SK-N-SH (cell line): ENCODE data around the gene DYNLRB1. TPM values are rescaled to one million over a fixed set of nuclear protein-coding genes. Genes with fewer than 3 reads are reported as not detected.

ENCODE experiments used
- CTCF ChIA-PET: fragments of 300-600, 350-600 bp; formaldehyde crosslinking; extraction: SDS; loops from one replicate; lab custom pipeline; 2021; lab: Yijun Ruan, JAX
- POLR2A ChIA-PET: fragments of 350-600 bp; sonication (Branson Sonifier 250); formaldehyde crosslinking; extraction: SDS; loops from one replicate; lab custom pipeline; 2020; ENCODE audit warnings: antibody characterized with exemption, inconsistent platforms; lab: Yijun Ruan, JAX
- DNase-seq: peaks from one replicate; pipeline ENCODE4 v3.0.0; 2012
- H2AFZ ChIP-seq: fragments of 200-600 bp; sonication (generic); 2 replicates; pipeline ENCODE4 v1.8.1; 2016; ENCODE audit warnings: antibody characterized with exemption, mild to moderate bottlenecking, low read depth
- H3F3A ChIP-seq: fragments of 200-600 bp; sonication (generic); replicated peaks from 2 replicates; pipeline ENCODE3; 2016; ENCODE audit warnings: antibody characterized with exemption, mild to moderate bottlenecking; ENCODE audit not compliant: insufficient read depth
- H3K27ac ChIP-seq, 2 experiments: fragments of 200-500 bp in 1 of 2; fragments of 200-600 bp in 1 of 2; sonication (Bioruptor generic) in 1 of 2; sonication (generic), shearing (Covaris generic) in 1 of 2; 2 replicates each; pipeline versions ENCODE4 v1.5.1 to v1.6.1; 2014 to 2016; ENCODE audit warnings: low read depth in 2 of 2, inconsistent platforms in 1 of 2, low read length in 1 of 2, mild to moderate bottlenecking in 1 of 2, mixed read lengths in 1 of 2
- H3K27me3 ChIP-seq: fragments of 200-600 bp; sonication (generic), shearing (Covaris generic); 2 replicates; pipeline ENCODE4 v1.6.1; 2016; ENCODE audit warnings: mixed run types; ENCODE audit not compliant: insufficient read depth
- H3K36me3 ChIP-seq, 2 experiments: fragments of 200-500 bp in 1 of 2; fragments of 200-600 bp in 1 of 2; sonication (Bioruptor generic) in 1 of 2; sonication (generic) in 1 of 2; replicated peaks in 1 of 2; 2 replicates each; pipeline versions ENCODE3 to v1.5.1; 2014 to 2016; ENCODE audit warnings: low read length in 1 of 2, mild to moderate bottlenecking in 1 of 2; ENCODE audit not compliant: insufficient read depth in 2 of 2, control insufficient read depth in 1 of 2
- H3K4me1 ChIP-seq, 2 experiments: fragments of 200-500 bp in 1 of 2; fragments of 200-600 bp in 1 of 2; sonication (Bioruptor generic) in 1 of 2; sonication (generic), shearing (Covaris generic) in 1 of 2; 2 replicates each; pipeline versions ENCODE4 v1.5.1 to v1.6.1; 2014 to 2016; ENCODE audit warnings: low read depth in 1 of 2, low read length in 1 of 2, mixed run types in 1 of 2; ENCODE audit not compliant: insufficient read depth in 2 of 2, control insufficient read depth in 1 of 2
- H3K4me2 ChIP-seq: fragments of 200-600 bp; sonication (generic), shearing (Covaris generic); 2 replicates; pipeline ENCODE4 v1.6.1; 2017; ENCODE audit warnings: mixed run types
- H3K4me3 ChIP-seq, 2 experiments: fragments of 200-500 bp in 1 of 2; fragments of 200-600 bp in 1 of 2; sonication (Bioruptor generic) in 1 of 2; sonication (generic), shearing (Covaris generic) in 1 of 2; 2 replicates each; pipeline versions ENCODE4 v1.5.1 to v1.8.1; 2014 to 2016; ENCODE audit warnings: low read depth in 2 of 2, inconsistent platforms in 1 of 2, low read length in 1 of 2, mild to moderate bottlenecking in 1 of 2, mixed read lengths in 1 of 2, moderate library complexity in 1 of 2
- H3K79me2 ChIP-seq: fragments of 200-600 bp; sonication (generic); 2 replicates; pipeline ENCODE4 v1.8.1; 2017; ENCODE audit warnings: mild to moderate bottlenecking; ENCODE audit not compliant: insufficient read depth
- H3K9ac ChIP-seq: fragments of 200-600 bp; sonication (generic); 2 replicates; pipeline ENCODE4 v1.6.1; 2017; ENCODE audit warnings: mixed run types
- H3K9me2 ChIP-seq: fragments of 200-600 bp; sonication (generic); 2 replicates; pipeline ENCODE4 v1.6.1; 2017; ENCODE audit warnings: mixed run types
- H3K9me3 ChIP-seq: fragments of 200-600 bp; sonication (generic); 2 replicates; pipeline ENCODE4 v1.6.1; 2017; ENCODE audit warnings: mixed run types, mild to moderate bottlenecking, moderate library complexity
- H4K20me1 ChIP-seq: fragments of 200-600 bp; sonication (generic); 2 replicates; pipeline ENCODE4 v1.6.1; 2017; ENCODE audit warnings: mild to moderate bottlenecking, mixed run types; ENCODE audit not compliant: insufficient read depth
- EZH2phosphoT487 ChIP-seq: fragments of 200-600 bp; sonication (generic); IDR thresholded peaks from 2 replicates; pipeline ENCODE4 v1.6.1; 2017; ENCODE audit warnings: low read depth, mixed run types, mild to moderate bottlenecking, antibody characterized with exemption, moderate library complexity, borderline replicate concordance
- GABPA ChIP-seq: IDR thresholded peaks from 2 replicates; pipeline ENCODE4 v1.4.0; 2012; ENCODE audit warnings: low read depth, mild to moderate bottlenecking
- GATA2 ChIP-seq: sonication (generic); formaldehyde crosslinking; IDR thresholded peaks from 2 replicates; pipeline ENCODE4 v1.5.0; 2020; ENCODE audit warnings: mild to moderate bottlenecking, missing genetic modification reagents
- IRF3 ChIP-seq: fragments of 150-350 bp; IDR thresholded peaks from 2 replicates; pipeline ENCODE4 v1.6.1; 2016; ENCODE audit warnings: mild to moderate bottlenecking, low read depth, low read length
- JUND ChIP-seq: IDR thresholded peaks from 2 replicates; pipeline ENCODE4 v1.4.0; 2012
- MXI1 ChIP-seq: IDR thresholded peaks from 2 replicates; pipeline ENCODE4 v1.6.1; 2012; ENCODE audit warnings: mild to moderate bottlenecking, low read depth, low read length, improper control_type of control experiment
- NFIC ChIP-seq: IDR thresholded peaks from 2 replicates; pipeline ENCODE4 v1.4.0; 2012; ENCODE audit warnings: borderline replicate concordance
- NRF1 ChIP-seq: IDR thresholded peaks from 2 replicates; pipeline ENCODE4 v1.6.1; 2012; ENCODE audit warnings: low read depth, mild to moderate bottlenecking, low read length
- PBX3 ChIP-seq: IDR thresholded peaks from 2 replicates; pipeline ENCODE4; 2012
- RAD21 ChIP-seq: IDR thresholded peaks from 2 replicates; pipeline ENCODE4 v1.6.1; 2012; ENCODE audit warnings: mild to moderate bottlenecking, low read length
- RXRA ChIP-seq: IDR thresholded peaks from 2 replicates; pipeline ENCODE4 v1.4.0; 2012; ENCODE audit warnings: low read depth, mild to moderate bottlenecking, borderline replicate concordance
- SIN3A ChIP-seq: IDR thresholded peaks from 2 replicates; pipeline ENCODE4 v1.6.1; 2012; ENCODE audit warnings: low read depth, mild to moderate bottlenecking, low read length, moderate library complexity, borderline replicate concordance
- SMC3 ChIP-seq: IDR thresholded peaks from 2 replicates; pipeline ENCODE4 v1.6.1; 2012; ENCODE audit warnings: low read depth, low read length, improper control_type of control experiment
- TCF12 ChIP-seq: IDR thresholded peaks from 2 replicates; pipeline ENCODE4 v1.4.0; 2012
- USF2 ChIP-seq: fragments of 150-350 bp; IDR thresholded peaks from 2 replicates; pipeline ENCODE4 v1.6.1; 2017; ENCODE audit warnings: antibody characterized with exemption, low read length, low read depth, borderline replicate concordance
- WGBS: methylation state at CpG from one replicate; pipeline ENCODE4 v1.1.6; 2017; ENCODE audit warnings: low lambda C conversion rate; 5-methylcytosine and 5-hydroxymethylcytosine counted together
- polyA plus RNA-seq, 3 experiments: library from polyadenylated mRNA; depleted of rRNA; stranded (reverse); fragments of >200 nt; gene quantifications; 2 replicates each; pipeline ENCODE4 v1.2.3, GENCODE V29; 2012

DYNLRB1 gene
- polyA plus RNA-seq, 1 of the 3 experiments (the other 2 are of a cell fraction): 402 TPM

GRCh38 chr20:34535857-34536256 lies 19.6 kb downstream of the DYNLRB1 start:
- DNase-seq: no peak
- Histone ChIP-seq H3K36me3 (peaks cover 49 to 81% of the 10 kb centered on the region in 2 experiments), H3K79me2 (peaks cover 9% of the 10 kb centered on the region), H4K20me1 (peaks cover 25% of the 10 kb centered on the region), H3K4me2 (no peak overlapping the region), H3K27ac (no peak overlapping the region), H3K9ac (no peak overlapping the region), H3F3A (peaks cover 8% of the 10 kb centered on the region), H3K9me2 (no peaks in the 10 kb centered on the region), H3K9me3 (no peaks in the 10 kb centered on the region), H2AFZ (no peak overlapping the region), H3K27me3 (no peaks in the 10 kb centered on the region), H3K4me3 (no peak overlapping the region), H3K4me1 (no peaks in the 10 kb centered on the region; a peak in 1 of 4 replicates)
- ChIA-PET CTCF (interaction anchor here (1.3 to 2.0 kb wide), 2 partner anchors 13 to 223 kb away, joined by 6 to 11 read pairs; no protein-coding TSS in a partner anchor), POLR2A (interaction anchor here (0.6 kb wide), 1 partner anchor 216 kb away, joined by 3 read pairs; no protein-coding TSS in a partner anchor)
- WGBS: 92% methylated on average over 2 of the region's 2 CpGs
- no peak for TF ChIP-seq NFIC
- TF ChIP-seq EZH2phosphoT487: no peak
- TF ChIP-seq PBX3: no peak
- no peak for TF ChIP-seq SMC3
- TF ChIP-seq RXRA: no peak
- TF ChIP-seq NRF1: no peak
- no peak for TF ChIP-seq GABPA
- no peak for TF ChIP-seq RAD21
- TF ChIP-seq GATA2 (CRISPR knock-in tag): no peak
- TF ChIP-seq JUND: no peak
- no peak for TF ChIP-seq SIN3A
- no peak for TF ChIP-seq TCF12

GRCh38 chr20:34536798-34537394 lies 20.7 kb downstream of the DYNLRB1 start:
- no peak overlapping the region for H2AFZ ChIP-seq
- peaks cover 8% of the 10 kb centered on the region for H3F3A ChIP-seq
- ChIA-PET POLR2A (interaction anchor here (0.6 kb wide), 2 partner anchors 215 to 233 kb away, joined by 3 read pairs; no protein-coding TSS in a partner anchor), CTCF (interaction anchor here (0.6 to 2.0 kb wide), 10 partner anchors 12 to 224 kb away, joined by 3 to 11 read pairs (median 4); no protein-coding TSS in a partner anchor)
- DNase-seq: peak; percentile 46
- H3K9me2 ChIP-seq: no peaks in the 10 kb centered on the region
- 100% methylated on average over 2 of the region's 10 CpGs for WGBS
- H3K9me3 ChIP-seq: no peaks in the 10 kb centered on the region
- no peak overlapping the region for H3K27ac ChIP-seq
- no peaks in the 10 kb centered on the region; a peak in 1 of 4 replicates for H3K4me1 ChIP-seq
- TF ChIP-seq RAD21 (peak; percentile 30), SMC3 (peak; percentile 17; the same call in 1 of the 2 replicates), USF2 (no peak), TCF12 (no peak), MXI1 (0 out of 2 replicates have a peak, but pooled peaks have one; percentile 19), IRF3 (no peak)
- no peak overlapping the region; a peak in 1 of 4 replicates for H3K4me3 ChIP-seq
- H3K36me3 ChIP-seq: peaks cover 47 to 81% of the 10 kb centered on the region in 2 experiments
- H3K79me2 ChIP-seq: no peaks in the 10 kb centered on the region; the same call in none of the 2 replicates
- no peak overlapping the region for H3K4me2 ChIP-seq
- H3K9ac ChIP-seq: no peak overlapping the region
- H3K27me3 ChIP-seq: no peaks in the 10 kb centered on the region
- H4K20me1 ChIP-seq: peaks cover 19% of the 10 kb centered on the region
